ENCODE results near the gene C2CD2L.
"Not testable (repeated sequence)": the region's sequence is repeated elsewhere in the genome, so short reads cannot be mapped to it uniquely, and the experiment has no call there.

C2CD2L gene

DNA sequence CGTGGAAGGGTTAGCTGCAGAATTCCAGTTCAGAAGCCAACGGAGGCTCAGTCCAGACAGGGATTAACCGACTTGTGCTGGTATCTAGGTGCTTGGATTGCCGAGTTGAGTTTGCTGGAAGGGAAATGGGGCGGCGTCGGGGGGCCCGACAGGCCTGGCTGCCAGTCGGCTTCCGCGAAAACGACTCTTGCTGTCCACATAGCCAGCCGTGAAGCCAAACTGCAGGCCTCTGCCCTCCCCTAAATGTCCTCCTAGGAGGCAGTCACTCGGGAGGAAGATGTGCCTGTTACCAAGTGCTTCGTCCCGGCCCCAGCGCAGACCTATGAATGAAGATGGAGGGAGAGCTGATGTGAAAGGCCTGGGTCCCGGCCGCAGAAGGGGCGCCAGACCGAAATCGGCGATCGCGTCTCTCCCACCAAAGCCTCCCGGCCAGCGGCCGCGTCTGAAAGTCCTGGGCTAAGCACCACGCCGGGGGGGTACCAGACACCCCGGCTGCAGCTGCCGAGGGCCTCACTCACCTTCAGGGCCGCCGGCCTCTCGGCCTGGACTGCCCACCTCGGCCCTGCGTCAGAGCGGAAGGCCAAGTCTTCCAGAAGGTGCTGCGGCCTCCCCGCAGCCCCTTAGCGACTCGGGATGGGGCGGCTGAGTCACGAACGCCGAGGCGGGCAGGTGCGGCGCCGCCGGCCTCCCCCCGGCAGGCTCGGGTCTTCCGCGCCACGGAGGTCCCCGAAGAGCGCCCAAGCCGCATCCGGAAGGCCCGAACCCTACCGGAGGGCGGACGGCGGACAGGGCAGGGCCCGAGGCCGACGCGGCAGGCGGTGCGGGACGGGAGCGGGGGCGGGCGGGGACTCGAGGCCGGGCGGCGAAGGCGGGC, 13.0 kb upstream of the C2CD2L start:
- H3K27ac ChIP-seq (ENCODE audit: low read depth, low read length) = peak overlapping the region; percentile 84
- H3K27me3 ChIP-seq (ENCODE audit: control insufficient read depth in 5 of 5, insufficient read depth in 4 of 5, low read length in 5 of 5) = no peaks in the 10 kb centered on the region
- H3K36me3 ChIP-seq (ENCODE audit: control insufficient read depth in 5 of 5, insufficient read depth in 5 of 5, low read length in 5 of 5) = peaks cover 6 to 42% (median 29%) of the 10 kb centered on the region in 5 donors
- H3K4me3 ChIP-seq (ENCODE audit: low read depth in 1 of 5, low read length in 5 of 5) = peak overlapping the region; percentile 63 to 82 (median 69)
- peak overlapping the region; percentile 70 to 81 (median 78) for H3K9ac ChIP-seq (ENCODE audit: low read length in 5 of 5)
- H3K9me3 ChIP-seq (ENCODE audit: control insufficient read depth in 5 of 5, low read length in 5 of 5) = no peaks in the 10 kb centered on the region
- H3K4me1 ChIP-seq (ENCODE audit: control insufficient read depth in 5 of 5, insufficient read depth in 5 of 5, low read length in 5 of 5) = peaks cover 0 to 29% (median 20%) of the 10 kb centered on the region in 5 donors

DNA sequence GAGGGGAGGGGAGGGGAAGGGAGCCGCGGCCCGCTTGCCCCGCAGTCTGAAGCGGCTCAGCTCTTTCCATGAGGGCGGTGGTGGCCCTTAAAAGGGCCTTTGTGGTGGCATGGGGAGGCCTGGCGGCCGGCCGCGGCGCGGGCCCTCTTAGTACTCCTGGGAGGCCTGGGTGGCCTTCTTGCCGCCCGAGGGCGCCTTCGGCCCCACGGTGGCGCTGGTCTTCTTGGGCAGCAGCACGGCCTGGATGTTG, 12.4 kb upstream of the C2CD2L start:
- Histone ChIP-seq H3K4me3 (ENCODE audit: low read depth in 1 of 5, low read length in 5 of 5) (peak overlapping the region in 4 of 5 donors; percentile 67 to 82 (median 76)), H3K4me1 (ENCODE audit: control insufficient read depth in 5 of 5, insufficient read depth in 5 of 5, low read length in 5 of 5) (peaks cover 0 to 29% (median 20%) of the 10 kb centered on the region in 5 donors), H3K27me3 (ENCODE audit: control insufficient read depth in 5 of 5, insufficient read depth in 4 of 5, low read length in 5 of 5) (no peaks in the 10 kb centered on the region), H3K27ac (ENCODE audit: low read depth, low read length) (peak overlapping the region; percentile 84), H3K36me3 (ENCODE audit: control insufficient read depth in 5 of 5, insufficient read depth in 5 of 5, low read length in 5 of 5) (peaks cover 6 to 42% (median 29%) of the 10 kb centered on the region in 5 donors), H3K9me3 (ENCODE audit: control insufficient read depth in 5 of 5, low read length in 5 of 5) (no peaks in the 10 kb centered on the region), H3K9ac (ENCODE audit: low read length in 5 of 5) (peak overlapping the region in 4 of 5 donors; percentile 77 to 81 (median 78))

DNA sequence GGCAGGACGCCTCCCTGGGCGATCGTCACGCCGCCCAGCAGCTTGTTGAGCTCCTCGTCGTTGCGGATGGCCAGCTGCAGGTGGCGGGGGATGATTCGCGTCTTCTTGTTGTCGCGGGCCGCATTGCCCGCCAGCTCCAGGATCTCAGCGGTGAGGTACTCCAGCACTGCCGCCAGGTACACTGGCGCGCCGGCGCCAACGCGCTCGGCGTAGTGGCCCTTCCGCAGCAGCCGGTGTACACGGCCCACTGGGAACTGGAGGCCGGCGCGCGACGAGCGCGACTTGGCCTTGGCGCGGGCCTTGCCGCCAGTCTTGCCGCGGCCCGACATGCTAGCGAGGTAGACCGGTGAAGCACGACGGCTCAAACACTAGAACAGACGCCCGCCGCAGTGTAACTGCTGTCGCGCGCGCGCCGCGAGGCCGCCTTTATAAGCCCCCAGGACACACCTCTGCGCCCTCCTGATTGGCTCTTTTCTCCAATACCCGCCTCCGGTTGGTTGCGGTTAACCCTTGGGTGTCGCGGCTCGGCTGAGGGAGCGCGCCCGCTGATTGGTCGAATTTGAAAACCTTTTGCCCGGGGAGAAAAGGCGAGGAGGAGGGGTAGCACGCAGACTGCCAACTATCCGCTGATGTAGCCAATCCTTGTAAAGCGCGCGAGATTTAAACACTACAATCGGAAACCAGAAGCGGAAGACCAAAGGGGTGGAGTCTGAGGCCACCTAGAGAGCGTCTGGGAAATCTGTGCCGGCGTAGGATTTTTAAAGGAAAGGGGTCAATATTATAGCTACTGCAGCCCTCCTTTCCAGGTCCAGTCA, 11.9 kb upstream of the C2CD2L start:
- H3K27ac ChIP-seq (ENCODE audit: low read depth, low read length) = peak overlapping the region; percentile 84
- H3K9ac ChIP-seq (ENCODE audit: low read length in 5 of 5) = peak overlapping the region in 4 of 5 donors; percentile 77 to 81 (median 78)
- H3K9me3 ChIP-seq (ENCODE audit: control insufficient read depth in 5 of 5, low read length in 5 of 5) = no peaks in the 10 kb centered on the region
- no peaks in the 10 kb centered on the region for H3K27me3 ChIP-seq (ENCODE audit: control insufficient read depth in 5 of 5, insufficient read depth in 4 of 5, low read length in 5 of 5)
- peaks cover under 1 to 33% (median 24%) of the 10 kb centered on the region in 5 donors for H3K4me1 ChIP-seq (ENCODE audit: control insufficient read depth in 5 of 5, insufficient read depth in 5 of 5, low read length in 5 of 5)
- peaks cover 6 to 42% (median 29%) of the 10 kb centered on the region in 5 donors for H3K36me3 ChIP-seq (ENCODE audit: control insufficient read depth in 5 of 5, insufficient read depth in 5 of 5, low read length in 5 of 5)
- peak overlapping the region in 4 of 5 donors; percentile 67 to 82 (median 76) for H3K4me3 ChIP-seq (ENCODE audit: low read depth in 1 of 5, low read length in 5 of 5)

DNA sequence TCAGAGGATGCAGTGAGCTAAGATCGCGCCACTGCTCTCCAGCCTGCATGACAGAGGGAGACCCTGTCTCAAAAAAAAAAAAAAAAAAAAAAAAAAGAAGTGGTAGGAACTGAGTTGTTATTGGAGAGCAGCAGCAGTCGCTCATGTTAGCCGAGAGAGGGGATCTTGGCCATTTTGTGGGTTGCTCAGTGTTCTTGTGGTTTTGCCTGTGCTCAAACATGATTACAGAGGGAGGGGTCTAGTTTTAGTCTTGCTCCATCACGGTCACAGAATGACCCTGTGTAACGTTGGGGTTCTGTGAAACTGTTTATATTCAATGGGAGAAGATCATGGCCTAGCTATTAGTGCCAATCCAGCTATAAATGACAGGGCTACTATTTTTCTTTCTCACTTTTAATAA, 7.4 kb upstream of the C2CD2L start:
- H3K4me1 ChIP-seq (ENCODE audit: control insufficient read depth in 5 of 5, insufficient read depth in 5 of 5, low read length in 5 of 5) = peaks cover 11 to 39% (median 32%) of the 10 kb centered on the region in 5 donors
- no peaks in the 10 kb centered on the region for H3K27me3 ChIP-seq (ENCODE audit: control insufficient read depth in 5 of 5, insufficient read depth in 4 of 5, low read length in 5 of 5)
- H3K9me3 ChIP-seq (ENCODE audit: control insufficient read depth in 5 of 5, low read length in 5 of 5) = no peaks in the 10 kb centered on the region
- no peak overlapping the region for H3K4me3 ChIP-seq (ENCODE audit: low read depth in 1 of 5, low read length in 5 of 5)
- H3K27ac ChIP-seq (ENCODE audit: low read depth, low read length) = no peak overlapping the region
- H3K36me3 ChIP-seq (ENCODE audit: control insufficient read depth in 5 of 5, insufficient read depth in 5 of 5, low read length in 5 of 5) = peaks cover 6 to 24% (median 20%) of the 10 kb centered on the region in 5 donors
- peak overlapping the region in 1 of 5 donors; percentile 51 for H3K9ac ChIP-seq (ENCODE audit: low read length in 5 of 5)

DNA sequence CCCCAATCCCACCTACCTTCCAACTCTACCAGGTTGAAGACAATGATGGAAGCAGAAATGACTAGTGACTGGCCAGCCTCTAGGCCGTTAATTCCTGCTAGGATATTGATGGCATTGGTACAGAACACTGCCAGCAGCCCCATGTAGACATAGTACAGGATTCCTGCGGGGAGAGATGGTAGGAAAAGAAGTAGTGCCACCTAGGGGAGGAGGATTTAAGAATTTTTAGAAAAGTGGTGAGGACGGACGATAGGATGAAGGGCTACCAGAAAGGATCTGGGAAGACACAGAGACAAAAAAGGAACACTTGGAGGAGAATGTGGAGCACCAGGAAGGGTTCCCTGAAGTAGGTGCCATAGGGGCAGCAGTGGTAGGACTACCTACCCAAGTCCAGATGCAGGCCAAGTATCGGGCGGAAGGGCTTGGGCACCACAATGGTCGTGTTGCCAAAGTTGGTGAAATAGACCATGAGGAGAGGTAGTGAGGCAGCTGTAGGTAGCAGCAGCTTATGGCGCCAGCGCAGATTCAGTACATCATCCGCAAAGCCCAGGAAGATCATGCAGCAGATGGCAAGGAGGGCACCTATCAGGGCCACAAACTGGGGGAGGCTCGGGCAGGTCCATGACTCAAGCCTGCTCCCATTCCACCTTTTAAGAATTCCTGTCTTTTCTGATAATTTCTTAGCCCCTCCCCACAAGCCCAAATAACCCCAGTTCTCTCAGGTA, 6.7 kb upstream of the C2CD2L start:
- H3K9me3 ChIP-seq (ENCODE audit: control insufficient read depth in 5 of 5, low read length in 5 of 5) = no peaks in the 10 kb centered on the region
- peak overlapping the region; percentile 81 to 93 (median 89) for H3K4me3 ChIP-seq (ENCODE audit: low read depth in 1 of 5, low read length in 5 of 5)
- H3K36me3 ChIP-seq (ENCODE audit: control insufficient read depth in 5 of 5, insufficient read depth in 5 of 5, low read length in 5 of 5) = peaks cover 6 to 24% (median 20%) of the 10 kb centered on the region in 5 donors
- no peaks in the 10 kb centered on the region for H3K27me3 ChIP-seq (ENCODE audit: control insufficient read depth in 5 of 5, insufficient read depth in 4 of 5, low read length in 5 of 5)
- peak overlapping the region in 4 of 5 donors; percentile 51 to 93 (median 84) for H3K9ac ChIP-seq (ENCODE audit: low read length in 5 of 5)
- peaks cover 11 to 34% (median 32%) of the 10 kb centered on the region in 5 donors for H3K4me1 ChIP-seq (ENCODE audit: control insufficient read depth in 5 of 5, insufficient read depth in 5 of 5, low read length in 5 of 5)
- peak overlapping the region; percentile 92 for H3K27ac ChIP-seq (ENCODE audit: low read depth, low read length)

DNA sequence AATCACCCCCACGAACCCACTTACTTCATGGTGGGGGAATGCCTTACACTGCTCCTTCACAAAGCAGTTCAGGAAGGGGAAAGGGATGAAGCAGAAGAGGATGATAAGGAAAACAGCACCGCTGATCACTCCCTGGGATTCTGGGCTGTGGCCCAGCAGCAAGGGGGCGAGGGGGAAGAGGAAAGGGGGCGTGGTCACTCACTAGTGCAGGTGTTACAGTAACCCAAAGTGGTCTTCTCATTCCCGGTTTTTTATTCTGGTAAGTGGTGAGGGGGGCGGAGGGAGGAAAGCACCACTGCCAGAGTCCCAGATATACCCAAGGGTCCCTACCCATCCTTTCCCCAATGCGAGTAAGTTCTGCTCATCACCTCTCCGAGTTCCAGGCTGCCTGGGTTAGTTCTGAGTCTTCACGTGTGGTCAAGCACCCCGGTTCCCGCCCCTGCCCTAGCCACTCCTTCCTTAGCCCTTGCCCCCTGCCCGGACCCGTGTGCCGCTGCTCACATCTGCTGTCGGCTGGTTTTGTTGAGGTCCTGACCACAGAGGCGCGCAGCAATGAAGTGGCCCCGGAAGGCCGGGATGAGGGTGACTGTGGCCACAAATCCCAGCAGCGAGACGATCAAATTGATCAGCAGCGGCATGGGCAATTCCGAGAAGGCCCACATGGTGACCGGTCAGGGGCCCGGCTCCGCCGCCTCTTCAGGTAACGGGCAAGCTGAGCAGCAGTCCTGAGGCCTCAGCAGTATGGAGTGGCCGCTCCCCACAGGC, 6.0 kb upstream of the C2CD2L start:
- H3K9ac ChIP-seq (ENCODE audit: low read length in 5 of 5) = peak overlapping the region; percentile 2 to 93 (median 88)
- no peaks in the 10 kb centered on the region for H3K9me3 ChIP-seq (ENCODE audit: control insufficient read depth in 5 of 5, low read length in 5 of 5)
- H3K27me3 ChIP-seq (ENCODE audit: control insufficient read depth in 5 of 5, insufficient read depth in 4 of 5, low read length in 5 of 5) = no peaks in the 10 kb centered on the region
- H3K4me3 ChIP-seq (ENCODE audit: low read depth in 1 of 5, low read length in 5 of 5) = peak overlapping the region; percentile 81 to 93 (median 89)
- peaks cover 11 to 31% (median 29%) of the 10 kb centered on the region in 5 donors for H3K4me1 ChIP-seq (ENCODE audit: control insufficient read depth in 5 of 5, insufficient read depth in 5 of 5, low read length in 5 of 5)
- peaks cover 6 to 24% (median 20%) of the 10 kb centered on the region in 5 donors for H3K36me3 ChIP-seq (ENCODE audit: control insufficient read depth in 5 of 5, insufficient read depth in 5 of 5, low read length in 5 of 5)
- H3K27ac ChIP-seq (ENCODE audit: low read depth, low read length) = peak overlapping the region; percentile 92

DNA sequence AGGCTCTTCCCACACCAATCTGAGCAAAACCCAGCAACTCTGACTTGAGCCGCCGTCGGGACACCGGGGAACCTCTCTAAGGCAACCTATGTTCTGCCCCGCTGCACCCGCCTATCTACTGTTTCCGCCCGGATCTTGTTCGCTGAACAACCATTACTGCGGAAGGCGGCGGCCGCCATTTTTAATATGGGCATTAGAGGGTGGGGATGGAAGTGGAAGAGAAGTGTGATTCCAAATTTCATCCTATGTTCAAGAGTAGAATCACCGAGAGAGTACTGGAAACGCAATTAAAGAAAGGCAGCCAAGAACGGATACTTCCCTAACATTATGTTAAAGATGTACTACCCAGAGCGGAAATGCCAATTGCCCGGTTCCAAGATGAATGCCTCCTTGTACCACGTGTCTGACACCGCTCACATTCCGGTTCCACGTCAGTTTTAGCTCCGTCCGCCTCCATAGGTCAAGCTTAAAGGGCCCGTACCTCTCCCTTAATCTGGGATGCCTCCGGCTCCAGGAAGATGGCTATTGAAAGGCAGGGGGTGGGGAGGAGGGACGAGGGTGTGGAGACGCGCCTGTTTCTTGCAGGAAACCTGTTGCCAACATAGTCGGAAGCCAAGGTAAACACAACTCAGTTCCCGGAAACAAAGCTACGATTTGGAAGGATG, 5.3 kb upstream of the C2CD2L start, which contains the start of gene DPAGT1:
Gene DPAGT1, minus strand, starts transcription at position 95 of the 665 bp plus-strand sequence. CDS start 198 bp downstream, outside the sequence.
- Histone ChIP-seq H3K4me3 (ENCODE audit: low read depth in 1 of 5, low read length in 5 of 5) (peak within 1 kb of the TSS; percentile 81 to 93 (median 89)), H3K27ac (ENCODE audit: low read depth, low read length) (peak within 1 kb of the TSS; percentile 92), H3K36me3 (ENCODE audit: control insufficient read depth in 5 of 5, insufficient read depth in 5 of 5, low read length in 5 of 5) (peaks cover 6 to 19% (median 15%) of the 10 kb centered on the region in 5 donors), H3K27me3 (ENCODE audit: control insufficient read depth in 5 of 5, insufficient read depth in 4 of 5, low read length in 5 of 5) (no peaks in the 10 kb centered on the region), H3K9ac (ENCODE audit: low read length in 5 of 5) (peak within 1 kb of the TSS; percentile 58 to 93 (median 88)), H3K9me3 (ENCODE audit: control insufficient read depth in 5 of 5, low read length in 5 of 5) (no peaks in the 10 kb centered on the region), H3K4me1 (ENCODE audit: control insufficient read depth in 5 of 5, insufficient read depth in 5 of 5, low read length in 5 of 5) (peaks cover 11 to 39% (median 36%) of the 10 kb centered on the region in 5 donors)

DNA sequence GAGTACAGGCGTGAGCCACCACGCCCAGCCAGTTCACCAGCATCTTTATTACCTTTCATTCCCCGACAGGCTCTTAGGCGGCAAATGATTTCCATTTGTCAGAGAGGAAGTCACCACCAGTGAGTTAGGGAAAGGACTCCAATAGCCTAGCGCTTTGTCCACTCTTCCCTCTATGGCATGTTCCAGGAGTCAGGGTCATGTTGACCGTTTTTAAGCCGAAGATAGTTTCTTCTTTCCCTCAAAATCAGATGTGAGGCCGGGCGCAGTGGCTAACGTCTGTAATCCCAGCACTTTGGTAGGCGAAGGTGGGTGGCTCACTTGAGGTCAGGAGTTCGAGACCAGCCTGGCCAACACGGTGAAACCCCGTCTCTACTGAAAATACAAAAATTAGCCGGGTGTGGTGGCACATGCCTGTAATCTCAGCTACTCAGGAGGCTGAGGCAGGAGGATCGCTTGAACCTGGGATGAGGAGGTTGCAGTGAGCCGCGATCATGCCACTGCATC, 3.9 kb upstream of the C2CD2L start:
- Histone ChIP-seq H3K4me3 (ENCODE audit: low read depth in 1 of 5, low read length in 5 of 5) (peak overlapping the region in 3 of 5 donors; percentile 31 to 90 (median 86)), H3K27ac (ENCODE audit: low read depth, low read length) (peak overlapping the region; percentile 92), H3K4me1 (ENCODE audit: control insufficient read depth in 5 of 5, insufficient read depth in 5 of 5, low read length in 5 of 5) (peaks cover 13 to 46% (median 42%) of the 10 kb centered on the region in 5 donors)
- H3K9me3 ChIP-seq (ENCODE audit: control insufficient read depth in 5 of 5, low read length in 5 of 5); H3K27me3 ChIP-seq (ENCODE audit: control insufficient read depth in 5 of 5, insufficient read depth in 4 of 5, low read length in 5 of 5); H3K9ac ChIP-seq (ENCODE audit: low read length in 5 of 5); H3K36me3 ChIP-seq (ENCODE audit: control insufficient read depth in 5 of 5, insufficient read depth in 5 of 5, low read length in 5 of 5): not testable (repeated sequence)
